Skin of body (tissue), 2 donors: ENCODE results near the gene DDAH1. TPM values are rescaled to one million over a fixed set of nuclear protein-coding genes. Genes with fewer than 3 reads are reported as not detected.

Experiments
- DNase-seq: peaks from one replicate; lab custom pipeline; 2025; lab: John Stamatoyannopoulos, UW
- total RNA-seq: library from RNA; depleted of rRNA; stranded (reverse); fragments of >200 nt; gene quantifications from one replicate; pipeline ENCODE4 v1.2.3, GENCODE V29; 2014

The DDAH1 gene
- total RNA-seq, 1 donor from 2014 or later = 20.7 TPM

DNA sequence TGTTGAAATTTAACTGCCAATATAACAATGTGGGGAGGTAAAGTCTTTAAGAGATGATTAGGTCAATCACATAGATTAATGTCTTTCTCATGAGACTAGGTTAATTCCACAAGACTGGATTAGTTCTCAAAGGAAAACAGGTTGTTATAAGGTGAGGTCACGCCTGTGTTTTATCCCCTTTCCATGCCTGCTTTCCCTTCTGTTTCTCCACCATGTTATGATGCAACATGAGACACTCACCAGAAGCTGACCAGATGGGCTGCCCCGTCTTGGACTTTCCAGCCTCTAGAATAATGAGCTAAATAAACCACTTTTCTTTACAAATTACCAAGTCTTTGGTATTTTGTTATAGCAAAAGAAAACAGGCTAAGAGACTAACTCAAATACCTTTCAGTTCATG lies 70.8 kb downstream of the DDAH1 start:
- no peak for DNase-seq

DNA sequence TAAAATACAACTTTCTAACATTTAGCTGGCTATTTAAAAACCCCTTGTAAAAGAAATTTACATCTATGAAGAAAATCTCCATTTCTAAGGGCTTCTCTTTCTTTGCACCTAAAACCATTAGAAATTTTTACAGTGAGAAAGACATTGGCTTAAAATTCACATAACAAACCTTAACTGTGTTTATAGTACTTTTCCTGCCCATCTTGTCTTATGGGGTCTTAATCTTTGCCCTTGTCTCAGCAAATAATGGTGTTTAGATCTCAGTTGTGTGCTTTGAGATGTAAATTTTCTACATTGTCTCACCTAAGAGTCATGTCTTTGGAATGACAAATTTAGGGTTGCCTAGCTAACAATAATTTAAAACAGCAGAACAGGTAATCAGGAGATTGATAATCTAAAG lies 71.5 kb downstream of the DDAH1 start:
- DNase-seq = no peak

DNA sequence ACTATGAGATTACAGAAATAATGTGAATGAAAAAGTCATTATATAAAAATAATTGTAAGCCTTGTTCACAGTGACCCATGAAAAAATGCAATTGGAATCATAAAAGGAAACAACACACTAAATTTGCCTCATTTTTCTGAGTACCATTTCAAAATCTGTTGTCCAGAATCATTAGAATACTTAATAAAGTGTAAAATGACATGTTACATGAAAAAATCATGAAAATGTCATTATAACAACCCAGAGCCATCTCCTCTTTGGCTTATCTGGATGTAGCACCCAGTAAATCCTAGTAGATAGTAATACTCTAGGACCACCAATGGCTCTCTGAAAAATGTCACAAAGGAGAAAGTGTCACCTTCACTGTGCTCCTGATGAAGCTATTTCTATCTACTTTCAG lies 76.5 kb downstream of the DDAH1 start:
- no peak for DNase-seq

DNA sequence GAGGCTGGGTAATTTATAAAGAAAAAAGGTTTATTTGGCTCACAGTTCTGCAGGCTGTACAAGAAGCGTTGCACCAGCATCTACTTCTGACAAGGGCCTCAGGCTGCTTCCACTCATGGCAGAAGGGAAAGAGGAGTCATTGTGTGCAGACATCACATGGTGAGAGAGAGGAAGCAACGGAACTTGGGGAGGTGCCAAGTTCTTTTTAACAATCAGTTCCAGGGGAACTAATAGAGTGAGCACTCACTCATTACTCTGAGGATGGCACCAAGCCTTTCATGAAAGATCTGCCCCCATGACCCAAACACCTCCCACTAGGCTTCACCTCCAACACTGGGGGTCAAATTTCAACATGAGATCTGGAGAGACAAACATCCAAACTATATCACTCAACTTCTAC lies 77.2 kb downstream of the DDAH1 start:
- no peak for DNase-seq

DNA sequence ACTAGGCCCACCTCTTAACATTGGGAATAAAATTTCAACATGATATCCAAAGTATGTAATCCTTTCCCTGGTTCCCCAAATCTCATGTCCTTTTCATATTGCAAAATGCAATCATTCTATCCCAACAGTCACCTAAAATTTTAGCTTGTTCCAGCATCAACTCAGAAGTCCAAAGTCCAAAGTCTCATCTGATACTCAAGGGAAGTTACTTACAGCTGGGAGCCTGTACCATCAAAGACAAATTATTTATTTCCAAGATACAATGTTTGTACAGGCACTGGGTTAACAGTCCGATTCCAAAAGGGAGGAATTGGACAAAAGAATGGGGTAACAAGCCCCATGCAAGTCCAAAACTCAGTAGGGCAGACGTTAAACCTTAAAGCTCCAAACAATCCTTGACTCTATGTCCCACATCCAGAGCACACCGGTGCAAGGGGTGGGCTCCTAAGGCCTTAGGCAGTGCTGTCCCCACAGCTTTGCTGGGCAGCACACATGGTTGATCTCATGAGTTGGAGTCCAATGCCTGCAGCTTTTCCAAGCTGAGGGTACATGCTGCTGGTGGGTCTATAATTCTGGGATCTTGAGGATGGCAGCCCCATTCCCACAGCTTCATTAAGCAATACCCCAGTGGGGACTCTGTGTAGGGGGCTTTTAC lies 78.8 kb downstream of the DDAH1 start:
- DNase-seq = no peak

DNA sequence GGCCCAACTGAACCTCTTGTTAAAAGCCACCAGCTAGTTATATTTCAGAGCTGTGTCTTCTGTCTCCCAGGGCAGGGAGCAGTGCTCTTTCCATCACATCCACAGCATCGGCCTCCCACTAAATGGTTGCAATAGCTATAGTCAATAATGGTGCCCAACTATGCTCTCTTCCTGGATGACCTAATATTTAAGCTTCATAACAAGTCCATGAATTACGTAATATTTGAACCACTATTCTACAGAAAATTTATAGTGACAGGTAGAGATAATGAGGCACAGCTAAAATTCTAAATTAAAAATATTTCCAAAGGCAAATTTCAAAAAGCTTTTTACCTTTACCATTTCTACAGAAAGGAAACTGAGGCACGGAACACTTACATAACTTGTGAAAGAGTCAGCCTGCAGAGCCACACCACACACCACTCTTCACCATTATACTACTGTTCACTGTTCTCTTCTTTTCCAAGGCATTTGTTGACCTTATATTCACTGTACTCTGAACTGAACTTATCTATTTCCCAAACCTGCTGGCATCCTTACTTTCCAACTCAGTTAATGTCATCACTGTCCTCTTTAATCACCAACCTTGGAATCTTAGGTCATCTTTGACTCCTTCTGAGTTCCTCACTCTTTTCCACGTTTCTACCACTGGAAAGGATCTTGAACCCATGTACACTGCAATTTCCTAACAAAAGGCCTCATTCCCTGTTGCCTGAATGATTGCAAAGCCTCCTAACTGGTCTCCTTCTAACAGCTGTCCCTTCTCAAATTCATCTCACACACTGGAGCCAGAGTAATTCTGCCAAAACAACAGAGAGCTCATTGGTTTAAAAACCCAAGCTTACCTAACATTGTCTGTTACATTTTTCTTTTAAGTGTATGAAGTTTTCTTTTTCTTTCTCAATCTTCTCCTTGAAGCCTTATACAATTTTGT lies 85.5 kb downstream of the DDAH1 start:
- no peak for DNase-seq

DNA sequence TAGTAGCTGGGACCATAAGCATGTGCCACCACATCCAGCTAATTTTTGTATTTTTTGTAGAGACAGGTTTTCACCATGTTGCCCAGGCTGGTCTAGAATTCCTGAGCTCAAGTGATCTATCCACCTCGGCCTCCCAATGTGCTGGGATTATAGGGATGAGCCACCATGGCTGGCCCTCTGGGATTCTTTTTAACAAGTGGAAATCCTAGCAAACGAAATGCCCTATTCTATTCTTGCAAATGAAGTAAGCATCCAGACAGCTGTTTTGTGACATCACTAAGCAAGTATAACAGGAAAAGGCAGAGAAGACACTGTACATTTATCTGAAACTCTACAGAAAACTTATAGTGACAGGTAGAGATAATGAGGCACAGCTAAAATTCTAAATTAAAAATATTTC lies 86.4 kb downstream of the DDAH1 start:
- DNase-seq = no peak

DNA sequence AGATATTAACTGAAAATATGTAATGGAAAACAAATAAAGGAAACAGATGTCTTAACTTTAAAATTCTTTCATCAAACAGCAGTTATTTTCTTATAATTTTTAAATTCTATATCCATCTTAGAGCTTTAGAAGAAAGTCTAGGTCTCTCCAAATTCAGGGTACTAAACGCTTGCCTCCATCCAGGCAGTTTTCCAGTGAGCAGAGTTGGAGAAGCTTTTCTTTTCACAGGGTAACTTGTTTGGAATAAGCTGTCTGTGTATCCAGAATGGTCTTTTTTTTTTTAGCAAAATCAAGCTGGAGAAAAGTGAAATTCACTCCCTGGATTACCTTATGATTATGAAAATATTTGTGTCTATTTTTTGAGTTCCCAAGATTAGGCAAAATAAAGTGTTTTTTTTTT lies 88.6 kb downstream of the DDAH1 start:
- no peak for DNase-seq

DNA sequence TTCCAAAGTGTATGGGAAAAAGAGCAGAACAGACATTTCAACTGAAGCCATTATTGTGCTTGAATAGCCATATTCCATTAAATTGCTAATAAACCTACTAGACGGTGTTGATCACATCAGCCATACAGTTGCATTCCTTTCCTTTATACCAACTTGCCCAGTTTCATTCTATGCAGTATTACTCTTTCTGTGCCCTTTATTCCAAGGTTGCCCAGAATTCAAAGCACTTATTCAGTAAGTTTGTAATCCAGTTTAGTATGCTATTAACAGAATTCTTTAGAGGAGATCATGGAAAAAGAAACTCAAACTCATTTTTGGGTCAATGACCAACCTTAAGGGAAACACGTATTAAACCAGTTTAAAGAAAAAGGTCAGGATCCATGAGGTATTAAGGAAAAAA lies 89.5 kb downstream of the DDAH1 start:
- no peak for DNase-seq

DNA sequence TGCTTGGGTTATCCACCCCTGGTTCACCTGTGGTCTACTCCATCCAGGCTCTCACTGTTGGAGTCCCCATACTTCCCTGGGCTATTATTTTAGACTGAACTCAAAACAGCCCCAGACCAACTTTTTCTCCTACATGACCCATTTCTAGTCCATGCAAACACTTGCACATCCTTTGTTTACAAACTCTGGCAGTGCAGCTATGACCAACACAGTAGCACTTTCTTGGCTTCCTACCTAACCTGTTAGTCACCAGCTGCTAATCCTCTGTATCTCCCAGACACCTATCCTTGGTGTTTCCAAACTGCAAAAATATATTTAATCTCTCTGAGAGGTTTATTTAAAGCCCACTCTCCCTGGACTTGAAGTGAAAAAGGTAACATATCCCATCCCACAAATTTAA lies 90.8 kb downstream of the DDAH1 start:
- no peak for DNase-seq

DNA sequence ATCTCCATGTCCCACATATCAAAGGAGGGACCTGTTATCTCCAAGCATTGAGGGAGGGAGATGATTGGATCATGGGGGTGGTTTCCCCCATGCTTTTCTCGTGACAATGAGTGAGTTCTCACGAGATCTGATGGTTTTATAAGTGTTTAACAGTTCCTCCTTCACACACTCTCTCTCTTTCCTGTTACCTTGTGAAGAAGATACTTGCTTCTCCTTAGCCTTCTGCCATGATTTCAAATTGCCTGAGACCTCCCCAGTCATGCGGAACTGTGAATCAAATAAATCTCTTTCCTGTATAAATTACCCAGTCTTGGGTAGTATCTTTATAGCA lies 91.6 kb downstream of the DDAH1 start:
- no peak for DNase-seq

DNA sequence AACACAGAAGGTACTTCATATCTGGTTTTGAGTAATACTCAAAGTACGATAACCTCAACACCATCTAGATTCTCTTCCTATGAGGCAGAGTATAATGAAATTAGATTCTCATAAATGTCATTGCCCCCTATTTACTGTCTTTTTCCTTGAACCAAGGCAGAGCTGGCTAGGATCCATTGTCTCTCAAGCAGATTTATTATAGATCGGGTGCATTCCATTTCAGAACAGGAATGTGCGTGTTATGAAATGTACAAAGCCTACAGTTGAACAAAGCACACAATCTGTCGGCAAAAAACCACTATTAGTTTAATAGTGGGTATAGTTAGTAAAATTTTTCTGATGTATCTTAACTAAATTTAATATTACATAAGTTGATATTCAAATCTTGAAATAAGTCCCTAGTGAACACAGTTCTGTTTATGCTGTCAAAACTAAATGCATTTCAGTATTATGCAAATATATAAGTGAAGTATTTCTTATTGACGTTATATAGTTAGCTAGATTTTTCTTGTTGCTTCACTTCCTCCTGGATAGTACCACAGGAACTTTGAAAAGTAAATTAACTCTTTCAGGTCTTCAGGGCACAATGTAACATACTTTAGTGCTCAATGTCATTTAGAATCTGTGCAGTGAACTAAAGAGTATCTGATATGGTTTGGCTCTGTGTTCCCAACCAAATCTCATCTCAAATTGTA lies 92.1 kb downstream of the DDAH1 start:
- DNase-seq = peak; percentile 51

DNA sequence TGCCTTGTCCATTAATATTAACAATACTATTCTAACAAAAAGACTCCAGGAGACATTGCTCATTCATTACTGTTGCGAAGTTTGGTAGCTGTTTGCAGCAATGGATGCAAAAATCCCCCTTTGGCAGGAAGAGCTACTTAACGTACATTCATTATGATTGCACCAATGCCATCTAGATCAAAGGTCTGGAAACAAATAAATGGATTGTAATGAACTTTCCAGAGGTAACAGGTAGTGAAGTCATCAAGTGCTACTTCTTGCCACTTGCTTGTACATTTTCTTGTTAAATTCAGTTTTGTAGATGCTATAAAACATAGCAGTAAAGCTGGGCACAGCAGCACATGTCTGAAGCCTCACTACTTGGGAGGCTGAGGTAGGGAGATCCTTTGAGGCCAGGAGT lies 93.9 kb downstream of the DDAH1 start:
- no peak for DNase-seq

DNA sequence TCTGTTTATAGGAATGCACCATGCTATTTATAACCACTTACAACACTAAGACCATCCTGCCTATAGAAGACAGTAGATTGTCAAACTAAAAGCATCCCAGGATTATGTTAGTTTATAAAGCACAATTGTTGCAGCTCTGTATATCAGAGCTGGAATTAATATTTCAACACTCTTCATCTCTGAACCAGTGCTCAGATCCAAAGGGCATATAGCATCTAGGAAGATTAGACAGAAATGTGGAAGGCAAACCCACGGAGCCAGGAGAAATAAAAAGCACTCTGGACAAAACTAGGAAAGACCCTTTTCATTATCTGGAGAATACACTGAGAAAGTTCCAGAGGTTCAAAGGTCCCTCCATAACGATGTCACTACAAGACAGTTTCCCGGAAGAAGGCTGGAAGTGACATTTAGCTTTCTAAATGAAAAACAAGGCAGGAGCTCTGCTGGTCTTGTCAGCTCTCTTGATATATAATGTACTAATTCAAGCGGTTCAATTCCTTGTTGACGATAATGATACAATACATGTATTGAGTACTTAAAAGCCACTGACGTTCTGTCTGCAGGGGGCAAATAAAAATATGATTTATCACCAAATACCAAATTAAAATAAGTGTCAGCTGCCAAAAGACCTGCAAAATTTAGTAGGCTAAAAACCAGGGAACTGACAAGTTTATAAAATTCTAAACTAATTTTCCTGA lies 96.7 kb downstream of the DDAH1 start:
- DNase-seq = no peak

DNA sequence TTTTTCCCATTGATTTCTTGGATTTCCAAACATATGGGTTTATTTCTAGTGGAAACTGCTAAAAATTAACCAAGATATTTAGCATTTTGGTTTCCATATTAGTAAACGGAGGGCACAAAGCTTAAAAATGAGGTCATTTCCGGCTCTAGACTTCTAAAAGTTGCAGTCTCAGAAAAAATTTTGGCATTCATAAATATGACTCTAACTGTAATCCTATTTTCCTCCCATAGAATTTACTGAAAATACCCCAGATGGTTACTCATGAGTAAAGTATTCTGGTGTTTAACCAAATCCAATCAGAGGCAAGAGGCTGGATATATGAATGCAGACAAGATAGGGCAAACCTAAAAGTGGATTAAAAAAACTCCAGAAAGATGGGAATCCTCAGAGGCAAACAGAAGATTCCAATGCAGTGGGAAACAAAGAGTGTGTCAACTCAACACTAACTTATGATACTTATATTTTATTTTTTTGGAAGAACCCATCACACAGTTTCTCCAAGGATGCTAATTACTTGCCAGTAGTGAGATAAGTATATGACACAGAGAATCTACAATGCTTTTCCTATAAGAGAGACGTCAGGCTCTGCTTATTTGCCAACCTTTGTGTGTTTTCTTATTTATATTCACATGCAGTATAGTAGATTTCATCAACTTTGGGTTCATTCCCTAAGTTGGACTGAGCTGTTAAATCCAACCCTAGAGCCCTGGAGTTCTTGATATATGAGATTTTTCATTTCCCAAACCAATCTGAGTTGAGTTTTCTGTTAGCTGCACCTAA lies 98.4 kb downstream of the DDAH1 start:
- DNase-seq = no peak

DNA sequence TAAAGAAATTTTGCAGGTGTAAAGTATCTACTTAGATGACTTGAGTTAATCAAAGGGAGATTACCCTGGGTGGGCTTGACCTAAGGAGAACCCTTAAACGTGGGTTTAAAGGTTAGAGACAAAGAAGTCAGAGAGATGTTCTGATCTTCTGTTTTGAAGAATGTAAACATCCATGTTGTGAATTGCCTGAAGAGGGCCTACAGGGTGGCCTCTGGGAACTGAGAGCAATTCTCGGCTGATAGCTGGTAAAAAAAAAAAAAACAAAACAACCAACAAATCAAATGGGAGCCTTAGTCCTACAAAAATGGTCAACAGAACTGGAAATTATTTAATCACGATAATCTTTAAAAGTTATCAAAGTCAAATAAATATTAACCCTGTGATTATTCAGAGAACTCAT lies 99.1 kb downstream of the DDAH1 start:
- DNase-seq = no peak

DNA sequence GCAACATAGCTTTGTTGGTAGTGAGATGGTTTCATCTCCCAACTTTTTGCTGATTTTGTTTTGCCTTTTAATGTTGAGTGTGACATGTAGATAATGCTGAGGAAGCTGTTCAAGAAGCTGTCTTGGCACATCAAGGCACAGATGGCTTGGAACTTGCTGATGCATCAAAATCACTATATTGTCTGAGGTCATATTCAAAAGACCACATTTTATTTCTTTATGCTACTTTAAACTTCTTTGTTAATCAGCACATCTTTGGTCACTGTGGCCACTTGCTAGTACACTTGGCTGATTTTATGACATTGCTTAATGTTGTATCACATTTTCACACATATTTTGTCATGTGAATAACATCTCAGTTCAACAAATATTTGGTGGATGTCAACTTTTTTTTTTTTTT lies 101.4 kb downstream of the DDAH1 start:
- no peak for DNase-seq

DNA sequence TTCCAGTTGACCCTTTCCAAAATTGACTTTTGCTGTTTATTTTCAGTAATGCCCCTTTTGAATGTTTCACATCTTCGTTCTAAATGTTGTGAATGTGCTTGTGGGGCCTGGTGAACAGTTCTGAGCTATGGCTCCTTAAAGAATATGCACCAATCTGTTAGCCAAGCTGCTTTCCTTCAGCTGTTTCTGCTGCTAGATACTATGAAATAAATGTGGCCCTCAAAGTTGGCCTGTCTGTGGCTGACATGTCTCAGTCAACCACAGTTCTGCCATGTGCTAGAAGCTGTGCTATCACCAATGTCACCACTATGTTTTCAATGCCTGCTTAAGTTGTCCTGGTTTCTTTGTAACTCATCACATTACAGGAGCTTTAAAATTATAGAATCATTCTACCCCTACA lies 101.9 kb downstream of the DDAH1 start:
- no peak for DNase-seq

DNA sequence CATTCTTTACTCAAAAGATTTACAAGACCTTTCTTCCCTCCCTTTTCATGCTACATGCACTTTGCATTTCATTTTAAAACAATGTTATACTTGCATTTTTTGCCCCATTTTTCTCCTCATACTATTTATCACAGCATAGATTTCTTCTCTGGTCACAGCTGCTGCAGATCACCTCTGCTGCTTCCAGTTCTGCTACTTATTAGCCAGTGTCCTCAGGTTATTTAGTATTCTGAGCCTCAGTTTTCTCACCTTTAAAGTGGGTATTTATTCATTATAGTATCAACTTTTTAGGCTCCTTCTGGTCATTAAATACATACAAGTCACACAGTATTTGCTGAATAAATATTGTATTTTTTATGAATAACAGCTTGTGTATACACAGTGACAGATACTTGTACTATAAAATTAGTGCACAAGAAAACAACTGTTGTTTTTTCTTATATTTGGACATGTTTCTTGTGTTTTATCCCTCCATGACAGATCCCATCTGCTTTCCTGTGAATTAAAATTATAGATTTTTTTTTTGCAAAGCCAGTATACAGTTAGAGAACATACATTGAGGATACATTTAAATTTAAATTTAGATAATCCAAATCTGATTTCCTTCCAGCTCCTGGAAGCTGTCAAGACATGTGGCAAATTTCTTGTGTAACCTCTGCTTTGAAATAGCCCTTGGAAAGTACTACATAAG lies 103.2 kb downstream of the DDAH1 start:
- no peak for DNase-seq

DNA sequence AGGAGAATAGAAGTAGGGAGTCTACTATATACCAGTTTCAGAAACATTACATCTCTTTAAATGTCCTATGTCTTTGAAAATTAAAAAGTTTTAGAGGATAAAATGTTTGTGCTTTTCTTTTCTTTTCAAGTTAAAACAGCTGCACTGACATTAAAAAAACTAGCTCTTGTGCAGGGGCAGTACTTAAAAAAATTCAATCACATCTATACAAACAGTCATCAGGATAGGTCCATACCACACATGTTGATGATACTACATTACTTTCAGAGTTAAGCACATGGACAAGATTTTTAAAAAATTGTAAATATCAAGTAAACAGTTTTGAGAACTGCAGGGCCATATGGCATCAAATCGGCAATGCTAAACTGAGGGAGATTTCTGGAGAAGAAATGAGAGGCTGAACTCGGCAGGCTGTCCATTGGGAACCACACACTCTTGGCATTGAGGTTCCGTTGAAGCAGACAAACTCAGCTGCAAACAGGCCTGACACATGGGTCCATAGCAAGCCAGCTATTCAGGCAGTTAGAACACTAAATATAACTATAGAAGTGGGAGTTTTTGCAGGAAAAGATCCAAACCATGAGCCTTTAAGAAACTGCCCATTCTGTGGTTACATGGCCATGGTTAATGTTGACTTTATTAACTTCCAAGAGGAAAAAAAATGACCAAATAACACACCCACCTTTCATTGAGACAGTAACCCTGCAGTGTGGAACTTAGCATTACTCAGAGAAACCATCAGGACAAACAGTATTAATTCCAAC lies 104.0 kb downstream of the DDAH1 start:
- no peak for DNase-seq
